CD14-positive monocyte (primary cell): ENCODE measurements around the gene FTL. TPM values are rescaled to one million over a fixed set of nuclear protein-coding genes. Genes with fewer than 3 reads are reported as not detected.
A peak's percentile ranks its signal among the peaks of the same experiment; 100 is the strongest.

Source experiments
- DNase-seq, 3 donors: peaks; one replicate each; pipeline ENCODE4 v3.0.0-alpha.2; 2011 to 2022
- H2AFZ ChIP-seq: 2 replicates; pipeline ENCODE4 v1.6.0; 2012; ENCODE audit warnings: mild to moderate bottlenecking, low read depth, low read length, inconsistent platforms; ENCODE audit not compliant: insufficient read depth, poor library complexity, severe bottlenecking
- H3K27ac ChIP-seq, 2 donors: 1 replicate in 1 of 2; 2 replicates in 1 of 2; pipeline ENCODE4 v1.5.1; 2012 to 2013; ENCODE audit warnings: low read length in 2 of 2, control low read depth in 1 of 2, inconsistent platforms in 1 of 2, low read depth in 1 of 2, mild to moderate bottlenecking in 1 of 2
- H3K27me3 ChIP-seq, 2 donors: one replicate each; pipeline versions ENCODE4 v1.6.0 to v1.6.1; 2011 to 2013; ENCODE audit warnings: low read length in 2 of 2; ENCODE audit not compliant: control insufficient read depth in 2 of 2, insufficient read depth in 2 of 2
- H3K36me3 ChIP-seq, 2 donors: replicated peaks in 1 of 2; 1 replicate in 1 of 2; 2 replicates in 1 of 2; pipeline versions ENCODE4 v1.5.1 to v1.6.1; 2012 to 2013; ENCODE audit warnings: low read length in 2 of 2, control low read depth in 1 of 2, inconsistent platforms in 1 of 2, mild to moderate bottlenecking in 1 of 2; ENCODE audit not compliant: insufficient read depth in 2 of 2, control insufficient read depth in 1 of 2
- H3K4me1 ChIP-seq, 2 donors: 1 replicate in 1 of 2; 2 replicates in 1 of 2; pipeline versions ENCODE4 v1.5.1 to v1.6.1; 2012 to 2013; ENCODE audit warnings: low read length in 2 of 2, control low read depth in 1 of 2, inconsistent platforms in 1 of 2, mild to moderate bottlenecking in 1 of 2, moderate library complexity in 1 of 2; ENCODE audit not compliant: insufficient read depth in 2 of 2, control insufficient read depth in 1 of 2
- H3K4me2 ChIP-seq: replicated peaks from 2 replicates; pipeline ENCODE3; 2012; ENCODE audit warnings: low read length, moderate library complexity, mild to moderate bottlenecking; ENCODE audit not compliant: poor library complexity, severe bottlenecking; ENCODE audit errors: extremely low read depth
- H3K4me3 ChIP-seq, 3 experiments: fragments of 200-600 bp in 1 of 3; sonication (generic) in 1 of 3; replicated peaks in 1 of 3; 1 replicate in 2 of 3; 2 replicates in 1 of 3; pipeline ENCODE4 v1.5.1; 2011 to 2013; ENCODE audit warnings: low read length in 3 of 3, mild to moderate bottlenecking in 3 of 3, control low read depth in 2 of 3, low read depth in 2 of 3, inconsistent platforms in 1 of 3, moderate library complexity in 1 of 3
- H3K79me2 ChIP-seq: 2 replicates; pipeline ENCODE4 v1.6.0; 2012; ENCODE audit warnings: mild to moderate bottlenecking, control low read depth, inconsistent platforms, low read length, moderate library complexity; ENCODE audit not compliant: insufficient read depth
- H3K9ac ChIP-seq: 2 replicates; pipeline ENCODE4 v1.6.0; 2017; ENCODE audit warnings: low read length, mild to moderate bottlenecking; ENCODE audit not compliant: insufficient read depth, poor library complexity, severe bottlenecking
- H3K9me3 ChIP-seq, 2 donors: replicated peaks in 1 of 2; 1 replicate in 1 of 2; 2 replicates in 1 of 2; pipeline versions ENCODE4 v1.5.1 to v1.6.1; 2012 to 2013; ENCODE audit warnings: low read length in 2 of 2, control low read depth in 1 of 2; ENCODE audit not compliant: control insufficient read depth in 1 of 2, insufficient read depth in 1 of 2
- H4K20me1 ChIP-seq: 2 replicates; pipeline ENCODE4 v1.6.0; 2012; ENCODE audit warnings: mild to moderate bottlenecking, low read length, control low read depth, moderate library complexity; ENCODE audit not compliant: insufficient read depth
- H3K27ac Mint-ChIP-seq, 7 donors: one replicate each; pipeline ENCODE4 v1.8.0; 2020; ENCODE audit warnings: mild to moderate bottlenecking in 7 of 7, mixed read lengths in 7 of 7, moderate library complexity in 6 of 7, inconsistent platforms in 2 of 7
- H3K27me3 Mint-ChIP-seq, 3 donors: one replicate each; pipeline ENCODE4 v1.8.0; 2021 to 2022; ENCODE audit warnings: low read depth in 3 of 3, mild to moderate bottlenecking in 3 of 3, mixed read lengths in 3 of 3, moderate library complexity in 3 of 3, inconsistent platforms in 1 of 3
- H3K36me3 Mint-ChIP-seq, 2 donors: one replicate each; pipeline ENCODE4 v1.8.0; 2020; ENCODE audit warnings: mixed read lengths in 2 of 2, inconsistent platforms in 1 of 2, mild to moderate bottlenecking in 1 of 2
- H3K4me1 Mint-ChIP-seq: one replicate; pipeline ENCODE4 v1.8.0; 2020; ENCODE audit warnings: mild to moderate bottlenecking, mixed read lengths
- H3K4me3 Mint-ChIP-seq, 2 donors: one replicate each; pipeline ENCODE4 v1.8.0; 2020; ENCODE audit warnings: mild to moderate bottlenecking in 2 of 2, mixed read lengths in 2 of 2, moderate library complexity in 1 of 2
- H3K9me3 Mint-ChIP-seq, 7 donors: one replicate each; pipeline ENCODE4 v1.8.0; 2020 to 2022; ENCODE audit warnings: mixed read lengths in 7 of 7, mild to moderate bottlenecking in 6 of 7, moderate library complexity in 6 of 7, inconsistent platforms in 2 of 7
- WGBS: methylation state at CpG from one replicate; pipeline ENCODE4 v1.1.5; 2013; ENCODE audit warnings: missing lambda C conversion rate; ENCODE audit not compliant: insufficient coverage; 5-methylcytosine and 5-hydroxymethylcytosine counted together
- intact Hi-C, 2 donors: fragments of 100-400 bp; cut with micrococcal nuclease; formaldehyde crosslinking; loops; one replicate each; pipeline versions ENCODE4 v1.15.0 to v1.15.1; 2023
- polyA plus RNA-seq, 3 donors: library from polyadenylated mRNA; depleted of rRNA in 1 of 3; unstranded in 2 of 3; stranded (reverse) in 1 of 3; fragments of 300-500 nt in 2 of 3; fragments of >200 nt in 1 of 3; fragmentation: Illumina TruSeq in 2 of 3; gene quantifications; 1 replicate in 2 of 3; 2 replicates in 1 of 3; pipeline ENCODE4 v1.2.3, GENCODE V29; 2012 to 2021
- TF ChIP-seq, protein P1 (sequence below): fragments of 200-600 bp; IDR thresholded peaks from one replicate; pipeline ENCODE4 v1.8.0; 2022; ENCODE audit warnings: antibody characterized with exemption, mild to moderate bottlenecking

Gene FTL
- polyA plus RNA-seq, 3 donors = 4,468 to 26,681 (median 23,650) TPM

DNA sequence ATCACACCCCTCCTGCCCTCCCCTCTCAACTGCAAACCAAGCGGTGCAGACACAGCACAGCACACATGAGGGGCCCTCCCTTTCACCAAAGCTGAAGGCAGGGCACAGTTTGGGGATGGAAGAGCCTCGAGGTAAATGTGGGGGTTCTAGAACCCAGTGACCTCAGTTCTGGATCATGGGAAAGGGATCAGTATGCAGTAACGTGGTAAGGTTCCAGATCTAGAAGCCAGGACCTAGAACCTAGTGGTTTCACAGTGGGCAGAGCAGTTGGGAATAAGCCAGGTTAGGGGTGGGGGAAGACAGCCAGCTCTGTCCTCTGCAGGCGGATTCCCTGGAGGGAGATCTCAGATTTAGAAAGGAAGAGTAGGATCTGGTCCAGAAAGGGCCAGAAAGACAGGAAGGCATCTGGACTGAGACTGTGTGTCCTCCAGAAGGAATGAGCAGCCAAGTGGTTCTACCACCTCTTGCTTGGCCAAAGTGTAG is 3.1 kb downstream of the FTL start:
- intact Hi-C loops = loop anchor here (5.0 to 10.0 kb wide), 2 partner anchors 331 to 333 kb away; partner anchors contain the start of gene DBP (in 2 of the 2)
- TF ChIP-seq, protein P1, sequence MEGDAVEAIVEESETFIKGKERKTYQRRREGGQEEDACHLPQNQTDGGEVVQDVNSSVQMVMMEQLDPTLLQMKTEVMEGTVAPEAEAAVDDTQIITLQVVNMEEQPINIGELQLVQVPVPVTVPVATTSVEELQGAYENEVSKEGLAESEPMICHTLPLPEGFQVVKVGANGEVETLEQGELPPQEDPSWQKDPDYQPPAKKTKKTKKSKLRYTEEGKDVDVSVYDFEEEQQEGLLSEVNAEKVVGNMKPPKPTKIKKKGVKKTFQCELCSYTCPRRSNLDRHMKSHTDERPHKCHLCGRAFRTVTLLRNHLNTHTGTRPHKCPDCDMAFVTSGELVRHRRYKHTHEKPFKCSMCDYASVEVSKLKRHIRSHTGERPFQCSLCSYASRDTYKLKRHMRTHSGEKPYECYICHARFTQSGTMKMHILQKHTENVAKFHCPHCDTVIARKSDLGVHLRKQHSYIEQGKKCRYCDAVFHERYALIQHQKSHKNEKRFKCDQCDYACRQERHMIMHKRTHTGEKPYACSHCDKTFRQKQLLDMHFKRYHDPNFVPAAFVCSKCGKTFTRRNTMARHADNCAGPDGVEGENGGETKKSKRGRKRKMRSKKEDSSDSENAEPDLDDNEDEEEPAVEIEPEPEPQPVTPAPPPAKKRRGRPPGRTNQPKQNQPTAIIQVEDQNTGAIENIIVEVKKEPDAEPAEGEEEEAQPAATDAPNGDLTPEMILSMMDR = no peak
- H3K4me1 Mint-ChIP-seq = peaks cover 52% of the 10 kb centered on the region
- Histone ChIP-seq H3K27ac (peak overlapping the region; percentile 79 to 90), H2AFZ (no peak overlapping the region), H3K4me3 (peak overlapping the region in 2 of 3 experiments; percentile 8 to 99), H3K36me3 (peaks cover 25 to 50% of the 10 kb centered on the region in 2 donors), H3K27me3 (no peaks in the 10 kb centered on the region), H3K9me3 (no peaks in the 10 kb centered on the region), H3K79me2 (peaks cover 43% of the 10 kb centered on the region), H3K4me1 (peaks cover 52 to 61% of the 10 kb centered on the region in 2 donors), H3K9ac (peak overlapping the region; percentile 34), H3K4me2 (peak overlapping the region; percentile 96), H4K20me1 (peaks cover 34% of the 10 kb centered on the region)
- H3K36me3 Mint-ChIP-seq = peaks cover 35 to 55% of the 10 kb centered on the region in 2 donors
- 70% methylated on average over 3 of the region's 4 CpGs for WGBS
- peaks cover 0 to 10% (median 0%) of the 10 kb centered on the region in 7 donors for H3K9me3 Mint-ChIP-seq
- peak overlapping the region; percentile 95 to 99 (median 97) for H3K27ac Mint-ChIP-seq
- H3K27me3 Mint-ChIP-seq = peaks cover 0 to 14% (median 0%) of the 10 kb centered on the region in 3 donors
- DNase-seq = no peak
- H3K4me3 Mint-ChIP-seq = peak overlapping the region; percentile 99 to 100

DNA sequence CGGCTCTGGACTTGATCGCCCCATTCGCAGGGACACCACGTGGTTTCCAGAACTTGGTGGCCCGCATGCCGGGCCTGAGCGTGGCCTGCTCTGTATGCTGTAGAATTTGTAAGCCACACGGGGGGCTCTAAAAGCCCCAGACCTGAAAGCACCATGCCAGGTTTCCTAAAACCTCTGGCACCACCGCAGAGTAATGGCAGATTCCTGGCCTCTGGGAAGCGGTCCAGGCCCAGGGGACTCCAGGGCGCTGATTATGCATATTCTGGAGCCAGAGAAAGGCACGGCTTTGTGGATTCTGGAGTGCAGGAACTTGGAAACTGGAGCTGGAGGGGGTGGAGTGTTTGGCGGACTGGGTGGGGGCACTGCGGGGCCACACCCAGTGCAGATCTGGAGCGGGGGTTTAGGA is 3.7 kb downstream of the FTL start:
- Histone ChIP-seq H4K20me1 (peaks cover 34% of the 10 kb centered on the region), H3K36me3 (peaks cover 31 to 56% of the 10 kb centered on the region in 2 donors), H3K4me3 (peak overlapping the region in 1 of 3 experiments; percentile 99), H3K9me3 (no peaks in the 10 kb centered on the region), H3K4me1 (peaks cover 46 to 55% of the 10 kb centered on the region in 2 donors), H3K27me3 (no peaks in the 10 kb centered on the region), H2AFZ (no peak overlapping the region), H3K4me2 (no peak overlapping the region), H3K27ac (peak overlapping the region; percentile 79 to 90), H3K9ac (no peak overlapping the region), H3K79me2 (peaks cover 37% of the 10 kb centered on the region)
- peaks cover 37 to 59% of the 10 kb centered on the region in 2 donors for H3K36me3 Mint-ChIP-seq
- H3K9me3 Mint-ChIP-seq = peaks cover 0 to 10% (median 0%) of the 10 kb centered on the region in 7 donors
- H3K27me3 Mint-ChIP-seq = peaks cover 0 to 14% (median 0%) of the 10 kb centered on the region in 3 donors
- no peak overlapping the region for H3K4me3 Mint-ChIP-seq
- H3K27ac Mint-ChIP-seq = peak overlapping the region in 5 of 7 donors; percentile 95 to 99 (median 97)
- no peak for DNase-seq
- peaks cover 47% of the 10 kb centered on the region for H3K4me1 Mint-ChIP-seq
- WGBS = 98% methylated on average over 12 of the region's 15 CpGs
- TF ChIP-seq, protein P1 = no peak
- intact Hi-C loops = loop anchor here (5.0 to 10.0 kb wide), 2 partner anchors 332 to 334 kb away; partner anchors contain the start of gene DBP (in 2 of the 2)
